HG02759 (cell line): ENCODE data around the gene ZNF689.

Experiments
- ATAC-seq: cut with Tn5 transposase; IDR thresholded peaks from one replicate; pipeline ENCODE4 v1.9.1; 2021; ENCODE audit warnings: mild to moderate bottlenecking, moderate library complexity; ENCODE audit not compliant: unreplicated experiment

Gene ZNF689

DNA sequence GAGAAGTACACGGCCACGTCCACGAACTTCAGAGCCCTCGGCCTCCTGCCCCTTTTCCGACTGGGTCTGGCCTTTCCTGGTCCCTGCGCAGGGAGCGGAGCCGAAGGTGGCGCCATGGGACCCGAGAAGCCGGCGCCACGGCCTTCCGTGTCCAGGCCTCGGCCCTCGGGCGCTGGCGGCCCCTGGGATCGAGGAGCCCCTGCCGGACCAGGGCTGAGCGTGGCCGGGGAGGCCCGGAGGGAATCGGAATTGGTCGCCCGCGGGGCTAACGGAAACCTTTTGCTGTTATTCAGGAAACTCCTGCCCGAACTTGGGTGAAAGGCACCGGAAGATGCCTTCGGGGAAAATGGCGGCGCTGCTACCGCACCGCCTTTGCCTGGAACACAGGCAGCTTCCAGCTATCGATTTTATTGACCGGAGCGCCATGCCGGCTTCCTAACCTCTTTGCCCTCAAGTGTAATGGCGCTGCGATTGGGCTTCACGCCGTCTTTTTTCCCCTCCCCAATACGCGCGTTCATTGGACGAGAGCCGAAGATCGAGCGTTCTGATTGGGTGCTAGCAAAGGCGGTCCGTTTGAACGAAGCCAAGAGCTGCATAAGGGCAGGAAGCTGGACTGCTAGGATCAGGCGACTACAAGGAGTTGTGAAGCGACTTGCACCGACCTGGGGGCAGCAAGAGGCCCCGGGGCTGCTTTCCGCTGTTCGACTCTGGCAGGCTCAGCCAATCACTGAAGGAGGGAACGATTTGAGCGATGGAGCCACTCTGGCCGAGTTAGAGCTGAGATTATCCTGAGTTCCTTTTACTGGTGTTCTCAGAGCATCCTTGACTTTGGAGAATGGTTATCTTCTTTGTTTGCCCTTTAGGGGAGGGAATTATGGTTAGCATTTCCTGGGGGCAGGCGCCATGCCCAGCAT is at the start of gene ZNF689:
ZNF689 (minus strand) TSS at position 464 of the 914 bp plus-strand sequence; CDS start at position 116, 348 bp downstream.
- ATAC-seq, result peak; percentile 90

DNA sequence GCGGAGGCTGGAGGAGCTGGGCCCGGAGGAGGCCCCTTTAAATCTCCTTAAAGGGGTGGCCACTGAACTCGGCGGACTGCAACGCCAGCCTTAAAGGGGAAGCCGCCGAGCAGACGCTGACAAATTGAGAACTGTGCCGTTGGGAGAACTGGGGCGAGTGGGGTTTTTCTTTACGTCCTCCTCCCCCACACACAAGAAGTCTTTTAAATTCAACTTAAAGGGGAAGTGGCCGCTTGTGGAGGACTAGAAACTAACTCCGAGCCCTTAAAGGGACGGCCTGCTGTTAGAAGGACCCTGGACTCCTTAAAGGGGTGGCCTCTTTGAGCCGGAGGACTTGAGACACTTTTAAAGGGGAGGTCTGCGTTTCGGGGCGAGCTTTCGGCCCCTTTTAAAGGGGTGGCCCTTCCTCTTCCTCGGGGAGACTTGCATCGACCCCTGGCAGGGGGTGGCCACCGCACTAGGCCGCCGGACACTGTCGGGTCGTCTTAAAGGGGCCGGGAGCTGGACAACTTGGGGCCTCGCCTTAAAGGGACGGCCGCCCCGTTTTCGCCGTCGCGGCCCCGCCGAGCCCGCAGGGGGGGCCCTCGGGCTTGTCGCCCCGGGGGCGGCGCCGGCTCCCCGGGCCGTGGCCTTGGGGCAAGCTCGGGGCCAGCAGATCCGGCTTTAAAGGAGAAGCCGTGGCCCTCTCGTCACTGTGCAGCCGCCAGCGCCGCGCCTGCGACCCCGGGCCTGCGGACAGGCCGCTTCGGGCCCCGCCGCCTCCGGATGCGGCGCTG is 48.7 kb upstream of the ZNF689 start:
- peak; percentile 25 for ATAC-seq

DNA sequence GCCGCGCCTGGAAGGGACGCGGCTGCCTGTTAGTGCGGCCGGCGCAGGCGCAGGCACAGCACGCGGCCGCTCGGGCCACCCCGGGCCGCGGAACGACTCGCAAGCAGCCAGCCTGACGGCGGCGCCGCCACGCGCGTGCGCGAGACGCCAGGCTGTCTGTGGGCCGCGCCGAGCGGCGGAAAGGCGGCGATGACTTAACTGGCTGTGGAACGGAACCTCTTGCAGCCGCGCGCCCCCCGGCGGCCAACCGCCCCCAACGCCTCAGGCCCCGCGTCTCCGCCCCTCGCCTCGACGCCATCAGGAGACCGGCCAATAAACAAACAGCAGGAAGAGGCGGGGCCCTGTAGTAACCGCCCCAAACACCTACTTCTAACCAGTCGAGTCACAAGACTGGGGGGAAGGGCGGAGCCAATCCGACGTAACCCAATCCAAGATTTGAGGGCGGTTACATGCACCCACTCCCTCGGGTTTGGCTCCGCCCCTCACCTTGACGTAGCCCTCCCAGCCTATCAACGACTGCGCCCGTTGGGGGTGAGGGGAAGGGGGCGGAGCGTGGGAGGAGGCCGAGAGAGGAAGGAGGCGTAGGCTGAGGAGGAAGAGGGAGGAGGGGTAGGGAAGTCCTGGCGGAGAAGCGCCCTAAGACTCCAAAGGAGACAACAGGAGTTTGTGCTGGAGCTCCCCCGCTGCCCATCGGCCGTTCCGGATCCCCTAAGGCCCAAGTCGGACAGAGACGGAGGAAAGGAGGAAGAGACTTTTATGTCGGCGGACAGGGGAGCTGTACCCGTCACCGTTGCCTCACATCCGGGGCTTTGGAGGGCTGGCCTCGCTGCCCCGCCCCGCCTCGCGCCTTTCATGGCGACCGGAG is 47.9 kb upstream of the ZNF689 start, which contains the start of gene FBRS:
FBRS (plus strand) TSS at position 566 of the 865 bp plus-strand sequence. CDS start 1,088 bp downstream, outside the sequence.
- peak; percentile 72 for ATAC-seq

DNA sequence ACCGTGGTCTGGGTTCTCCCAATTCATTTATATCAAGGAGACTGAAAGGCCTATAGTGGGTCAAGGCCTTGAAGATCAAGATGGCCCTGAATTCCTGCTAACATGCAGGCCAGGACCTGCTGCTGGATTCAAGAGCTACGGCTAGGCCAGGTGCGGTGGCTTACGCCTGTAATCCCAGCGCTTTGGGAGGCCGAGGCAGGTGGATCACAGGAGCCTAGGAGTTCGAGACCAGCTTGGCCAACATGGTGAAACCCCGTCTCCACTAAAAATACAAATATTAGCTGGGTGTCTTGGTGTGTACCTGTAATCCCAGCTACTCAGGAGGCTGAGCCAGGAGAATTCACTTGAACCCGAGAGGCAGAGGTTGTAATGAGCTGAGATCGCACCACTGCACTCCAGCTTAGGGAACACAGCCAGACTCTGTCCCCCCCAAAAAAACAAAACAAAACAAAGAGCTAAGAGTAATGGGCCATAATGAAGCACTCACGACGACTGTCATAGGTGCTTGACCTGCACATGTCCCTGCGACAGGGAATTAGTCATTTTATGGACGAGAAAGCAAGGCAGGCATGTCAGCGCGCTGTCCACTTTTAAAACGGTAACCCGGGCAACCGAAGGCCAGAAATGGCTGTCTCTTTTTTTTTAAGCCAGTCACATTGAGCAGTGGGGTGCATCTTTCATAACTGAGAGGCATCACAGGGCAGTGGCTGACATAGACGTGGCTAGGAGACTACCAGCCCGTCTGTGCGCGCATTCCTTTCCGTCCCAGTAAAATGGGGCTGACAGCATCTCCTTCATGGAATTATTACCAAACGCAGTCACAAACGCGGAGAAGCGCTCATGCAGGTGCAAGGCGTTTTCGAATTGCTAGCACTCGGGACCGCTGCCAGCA is 47.0 kb upstream of the ZNF689 start:
- no peak for ATAC-seq

DNA sequence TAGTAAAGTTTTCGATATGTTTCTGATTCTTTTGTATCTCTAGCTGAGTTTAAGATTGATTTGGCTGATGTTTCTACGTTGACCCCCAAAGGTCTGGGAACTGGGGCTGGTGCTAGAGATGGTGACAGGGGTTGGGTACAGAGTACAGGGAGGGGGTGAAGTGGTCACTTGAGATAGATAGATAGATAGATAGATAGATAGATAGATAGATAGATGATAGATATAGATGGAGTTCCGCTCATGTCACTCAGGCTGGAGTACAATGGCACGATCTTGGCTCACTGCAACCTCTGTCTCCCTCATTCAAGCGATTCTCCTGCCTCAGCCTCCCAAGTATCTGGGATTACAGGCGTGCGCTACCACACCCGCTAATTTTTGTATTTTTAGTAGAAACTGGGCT is 46.2 kb upstream of the ZNF689 start:
- ATAC-seq, result no peak

DNA sequence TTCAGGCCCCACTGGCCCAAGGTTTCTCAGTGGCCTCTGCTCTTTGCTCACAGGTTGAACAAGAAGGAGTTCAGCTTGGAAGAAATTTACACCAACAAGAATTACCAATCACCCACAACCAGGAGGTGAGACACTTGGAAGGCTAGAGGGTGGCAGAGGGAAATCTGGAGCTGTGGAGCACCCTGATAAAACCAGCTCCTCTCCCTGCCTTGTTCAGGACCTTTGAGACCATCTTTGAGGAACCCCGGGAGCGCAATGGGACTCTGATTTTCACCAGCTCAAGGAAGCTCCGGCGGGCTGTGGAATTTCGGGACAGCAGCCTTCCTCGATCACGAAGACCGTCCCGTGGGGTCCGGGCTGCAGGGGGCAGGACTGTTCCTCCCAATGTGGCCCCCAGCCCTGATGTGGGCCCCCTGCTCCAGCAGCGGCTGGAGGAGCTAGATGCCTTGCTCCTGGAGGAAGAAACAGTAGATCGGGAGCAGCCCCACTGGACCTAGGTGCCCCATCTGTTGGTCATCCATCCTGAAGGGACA is 45.7 kb upstream of the ZNF689 start:
- ATAC-seq, result no peak

DNA sequence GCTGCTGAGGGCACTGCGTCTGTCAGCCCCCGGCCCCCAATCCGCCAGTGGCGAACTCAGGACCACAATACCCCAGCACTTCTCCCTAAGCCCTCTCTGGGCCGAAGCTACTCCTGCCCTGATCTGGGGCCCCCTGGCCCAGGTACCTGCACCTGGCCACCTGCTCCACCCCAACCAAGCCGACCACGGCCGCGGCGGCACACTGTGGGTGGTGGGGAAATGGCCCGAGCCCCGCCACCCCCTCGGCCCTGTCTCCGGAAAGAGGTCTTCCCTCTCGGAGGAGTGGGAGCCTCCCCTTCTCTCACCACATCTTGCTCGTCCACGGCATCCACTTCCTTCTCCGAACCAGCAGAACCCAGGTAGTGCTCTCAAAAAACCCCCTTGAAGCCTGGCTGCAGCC is 44.7 kb upstream of the ZNF689 start:
- ATAC-seq, result no peak

DNA sequence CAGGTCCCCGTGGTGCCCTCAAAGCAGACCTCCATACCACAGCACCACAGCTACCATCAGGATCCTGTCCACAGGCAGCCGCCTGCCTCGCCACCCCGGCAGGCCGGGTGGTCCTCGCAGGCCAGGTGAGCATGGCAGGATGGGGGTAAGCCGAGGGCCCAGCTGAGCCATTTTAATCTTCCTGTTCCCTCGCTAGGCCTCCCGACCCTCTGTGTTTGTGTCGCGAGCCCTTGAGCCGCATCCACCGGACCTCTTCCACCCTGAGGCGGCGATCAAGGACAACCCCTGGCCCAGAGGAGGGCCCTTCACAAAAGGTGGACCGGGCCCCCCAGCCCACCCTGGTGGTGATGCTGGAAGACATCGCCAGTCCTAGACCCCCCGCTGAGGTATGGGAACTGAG is 42.5 kb upstream of the ZNF689 start:
- ATAC-seq, result no peak

DNA sequence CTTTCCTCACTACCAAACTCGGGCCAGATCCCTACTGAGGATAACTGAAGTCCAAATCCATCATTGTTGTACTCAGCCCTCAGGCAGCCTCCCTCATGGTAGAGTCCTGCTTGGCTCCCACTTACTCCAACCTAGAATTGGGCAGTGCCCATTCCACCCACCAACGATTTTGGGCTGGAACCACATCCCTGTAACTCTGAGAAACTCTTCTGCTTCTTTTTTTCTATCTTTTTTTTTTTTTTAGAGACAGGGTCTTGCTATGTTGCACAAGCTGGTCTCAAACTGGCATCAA is 41.8 kb upstream of the ZNF689 start:
- no peak for ATAC-seq

DNA sequence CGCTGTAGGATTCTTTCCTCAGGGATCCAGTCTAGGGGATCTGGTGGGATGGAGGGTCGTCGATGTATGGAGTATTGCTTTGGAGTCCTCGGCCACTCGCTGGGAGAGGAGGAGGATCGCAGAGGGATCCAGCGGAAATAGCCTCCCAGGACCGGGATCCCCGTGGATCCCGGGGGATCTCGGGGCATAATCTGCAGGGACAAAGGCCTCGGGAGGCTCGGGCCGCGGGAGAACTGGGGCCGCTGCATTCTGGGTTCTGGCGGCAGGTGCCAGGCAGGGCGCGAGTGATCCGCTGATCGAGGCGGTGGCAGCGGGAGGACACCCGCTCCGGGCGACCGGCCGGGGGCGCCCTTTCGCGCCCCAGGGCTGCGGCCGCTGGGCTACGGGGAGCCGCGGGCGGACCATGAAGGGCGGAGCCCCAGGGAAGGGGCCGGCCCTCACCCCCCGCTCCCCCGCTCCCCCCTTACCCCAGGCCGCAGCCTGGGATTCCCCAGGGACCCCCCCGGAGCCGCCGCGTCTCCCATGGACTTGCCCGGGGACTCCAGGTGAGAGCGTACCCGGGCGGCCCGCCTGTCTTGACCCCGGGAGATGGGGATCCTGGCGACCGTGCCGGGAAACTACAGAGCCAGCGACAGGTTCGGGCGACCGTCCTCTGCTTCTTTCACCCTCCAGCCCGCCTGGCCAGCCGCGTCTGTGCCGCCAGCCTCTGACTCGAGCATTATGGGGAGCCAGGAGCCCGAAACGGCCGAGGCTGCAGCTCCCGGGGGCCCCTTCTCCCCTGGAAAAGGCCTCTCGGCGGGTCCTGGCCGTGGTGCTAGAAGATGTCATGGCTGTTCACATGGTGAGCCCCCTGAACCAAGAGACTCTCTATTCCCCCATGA is 41.2 kb upstream of the ZNF689 start:
- peak; percentile 59 for ATAC-seq

DNA sequence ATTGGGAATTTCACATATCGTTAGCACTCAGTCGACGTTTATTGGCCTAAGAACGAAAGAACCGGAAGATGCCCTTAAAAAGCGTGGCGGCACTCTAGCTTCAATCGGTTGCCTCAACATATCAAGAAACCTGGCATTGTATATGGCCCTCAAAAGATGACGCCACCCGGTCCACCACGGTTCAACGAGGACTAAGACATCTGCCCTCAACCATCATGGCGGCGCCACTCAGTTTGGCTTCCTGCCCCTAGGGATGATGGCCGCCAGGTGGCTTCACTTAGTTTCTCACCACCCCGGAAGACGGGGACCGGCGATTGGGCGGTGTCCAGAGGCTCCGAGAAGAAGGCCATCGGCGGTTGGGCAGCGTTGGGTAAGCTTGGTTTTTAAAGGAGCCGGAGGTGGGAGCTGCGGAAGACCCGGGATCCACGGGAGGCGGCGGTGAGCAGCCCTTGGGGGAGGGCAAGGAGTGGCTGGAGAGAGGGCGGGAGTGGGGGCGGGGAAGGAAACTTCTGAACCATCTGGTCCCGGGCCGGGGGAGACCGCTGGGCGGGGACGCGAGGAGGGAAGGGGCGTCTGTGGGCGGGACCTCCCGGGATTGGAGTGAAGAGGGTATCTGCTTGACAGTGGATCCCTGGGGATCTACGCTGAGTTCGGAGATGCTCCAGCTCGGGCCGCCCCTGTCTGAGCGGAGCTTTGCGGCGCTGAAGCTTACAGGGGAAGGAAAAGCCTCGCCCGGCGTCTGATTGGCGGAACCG is 40.4 kb upstream of the ZNF689 start, which contains the start of gene PRR14:
PRR14 (plus strand) TSS at position 592 of the 755 bp plus-strand sequence. CDS start 686 bp downstream, outside the sequence.
- ATAC-seq, result peak; percentile 79

DNA sequence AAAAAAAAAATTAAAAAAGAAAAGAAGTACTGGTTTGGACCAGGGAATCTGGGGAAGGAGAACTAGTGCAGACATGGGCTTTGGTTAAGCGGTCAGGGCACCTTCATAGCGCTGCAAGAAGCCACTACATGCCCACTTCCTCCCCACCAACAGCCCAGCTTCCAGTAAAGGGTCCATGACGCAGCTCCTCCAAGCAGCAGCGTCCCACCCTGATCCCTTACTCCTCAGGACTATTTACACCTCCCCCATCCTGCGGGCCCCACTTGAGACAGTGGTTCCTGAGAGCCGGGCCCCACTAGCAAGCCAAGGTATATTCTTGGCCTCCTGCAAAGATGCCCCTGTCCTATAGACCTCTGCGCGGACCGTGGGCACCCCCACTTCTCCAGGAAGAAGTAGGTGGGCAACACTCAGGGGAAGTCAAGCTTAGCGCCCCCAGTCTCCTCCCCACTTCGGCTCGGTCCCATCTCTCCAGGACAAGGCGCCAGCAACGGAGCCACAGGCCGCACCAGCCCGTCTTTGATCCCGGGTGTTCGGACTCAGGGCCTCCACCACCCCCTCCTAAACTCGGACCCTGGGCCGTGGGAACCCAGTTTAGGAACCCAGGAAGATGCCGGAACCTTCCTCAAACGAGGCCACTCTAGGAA is 39.7 kb upstream of the ZNF689 start:
- no peak for ATAC-seq

DNA sequence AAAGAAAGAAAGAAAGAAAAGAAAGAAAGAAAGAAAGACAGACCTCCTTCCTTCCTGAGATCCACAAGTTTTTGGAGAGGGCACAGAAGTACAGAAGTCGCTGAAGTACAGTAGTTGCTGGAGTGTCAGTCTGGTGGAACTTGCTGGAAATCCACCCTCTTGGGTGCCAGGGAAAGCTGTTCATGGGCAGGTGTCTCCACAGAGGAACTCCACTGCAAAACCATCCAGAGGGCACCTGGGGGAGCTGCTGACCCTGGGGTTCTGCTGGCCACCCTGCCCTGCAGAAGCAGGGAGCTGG is 37.0 kb upstream of the ZNF689 start:
- no peak for ATAC-seq

DNA sequence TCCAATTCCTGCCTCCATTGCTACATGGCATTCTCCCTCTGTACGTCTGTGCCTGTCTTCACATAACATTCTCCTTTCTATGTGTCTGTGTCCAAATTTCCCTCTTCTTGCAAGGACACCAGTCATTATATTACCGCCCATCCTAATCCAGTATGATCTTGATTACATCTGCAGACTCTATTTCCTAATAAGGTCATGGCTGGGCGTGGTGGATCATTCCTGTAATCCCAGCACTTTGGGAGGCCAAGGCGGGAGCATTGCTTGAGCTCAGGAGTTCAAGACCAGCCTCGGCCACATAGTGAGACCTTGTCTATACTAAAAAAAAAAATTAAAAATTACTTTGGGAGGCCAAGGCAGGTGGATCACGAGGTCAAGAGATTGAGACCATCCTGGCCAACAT is 35.5 kb upstream of the ZNF689 start:
- ATAC-seq, result no peak

DNA sequence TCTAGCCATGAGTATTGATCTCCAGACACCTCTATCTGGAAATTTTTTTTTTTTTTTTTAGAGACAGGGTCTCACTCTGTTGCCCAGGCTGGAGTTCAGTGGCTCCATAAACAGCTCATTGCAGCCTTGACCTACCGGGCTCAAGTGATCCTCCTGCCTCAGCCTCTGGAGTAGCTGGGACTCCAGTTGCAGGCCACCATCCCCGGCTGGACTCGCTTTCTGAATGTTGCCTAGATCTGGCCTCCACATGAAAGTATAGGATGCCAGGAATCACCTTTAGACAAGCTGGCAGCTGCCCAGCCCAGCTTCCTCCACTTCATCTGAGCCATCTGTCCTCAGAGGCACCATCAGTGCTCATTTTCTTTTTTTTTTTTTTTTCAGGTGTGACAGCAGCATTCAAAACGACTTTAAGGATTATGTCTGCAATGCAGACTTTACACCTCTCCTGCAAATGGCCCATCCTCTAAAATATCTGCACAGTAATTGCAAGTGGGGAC is 34.2 kb upstream of the ZNF689 start:
- no peak for ATAC-seq

DNA sequence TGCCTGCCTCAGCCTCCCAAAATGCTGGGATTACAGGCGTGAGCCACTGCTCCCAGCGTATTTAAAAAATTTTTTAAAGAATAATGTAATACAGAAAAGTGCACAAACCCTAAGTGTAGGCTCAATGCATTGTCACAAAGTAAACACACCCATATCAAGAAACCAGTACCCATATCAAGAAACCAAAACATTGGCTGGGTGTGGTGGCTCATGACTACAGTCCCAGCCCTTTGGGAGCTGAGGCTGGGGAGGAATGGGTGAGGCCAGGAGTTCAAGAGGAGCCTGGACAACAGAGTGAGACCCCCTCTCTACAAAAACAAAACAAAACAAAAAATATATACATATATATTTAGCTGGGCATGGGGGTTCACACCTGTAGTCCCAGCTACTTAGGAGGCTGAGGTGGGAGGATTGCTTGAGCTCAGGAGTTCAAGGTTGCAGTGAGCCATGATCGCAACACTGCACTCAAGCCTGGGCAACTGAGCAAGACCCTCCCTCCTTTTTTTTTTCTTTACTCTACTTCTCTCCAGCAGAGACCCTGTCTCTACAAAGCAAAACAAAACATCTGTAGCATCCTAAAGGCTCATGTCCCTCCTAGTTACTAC is 31.3 kb upstream of the ZNF689 start:
- ATAC-seq, result no peak

DNA sequence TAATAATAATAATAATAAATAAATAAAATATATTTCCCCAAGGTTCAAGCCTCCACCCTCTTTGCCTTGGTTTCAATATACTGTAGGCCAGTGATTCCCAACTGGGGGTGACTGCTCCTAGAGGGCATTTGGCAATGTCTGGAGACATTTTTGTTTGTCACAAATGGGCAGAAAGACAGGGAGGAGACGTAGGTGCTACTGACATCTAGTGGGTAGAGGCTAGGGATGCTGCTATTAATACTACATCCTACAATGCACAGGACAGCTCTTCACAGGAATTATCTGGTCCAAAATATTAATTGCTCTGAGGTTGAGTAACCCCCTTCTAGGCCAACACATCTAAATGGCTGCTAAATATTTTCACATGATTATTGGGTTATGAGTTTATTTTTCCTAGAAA is 27.8 kb upstream of the ZNF689 start:
- ATAC-seq, result no peak
